GM23338 (cell line): ENCODE measurements around the gene FARP1. TPM values are rescaled to one million over a fixed set of nuclear protein-coding genes. Genes with fewer than 3 reads are reported as not detected.

Source experiments
- ATAC-seq: fragments of 200-7000 bp; cut with Tn5 transposase; 3 replicates; pipeline ENCODE4 v1.9.1; 2020
- DNase-seq: peaks from one replicate; pipeline ENCODE4 v3.0.0-alpha.2; 2015; ENCODE audit warnings: low spot score
- H2AFZ ChIP-seq: fragments of 200-600 bp; sonication (generic); 2 replicates; pipeline ENCODE4 v1.8.0; 2016; ENCODE audit warnings: antibody characterized with exemption, mild to moderate bottlenecking, moderate library complexity
- H3F3A ChIP-seq: fragments of 200-600 bp; sonication (generic); replicated peaks from 2 replicates; pipeline ENCODE4 v1.8.0; 2017; ENCODE audit warnings: antibody characterized with exemption, mixed run types, low read depth
- H3K27ac ChIP-seq: fragments of 200-600 bp; sonication (generic); 2 replicates; pipeline ENCODE4 v1.6.1; 2016; ENCODE audit warnings: low read depth
- H3K27me3 ChIP-seq: fragments of 200-600 bp; sonication (generic); 2 replicates; pipeline ENCODE4 v1.8.0; 2016; ENCODE audit warnings: mild to moderate bottlenecking, mixed run types, moderate library complexity; ENCODE audit not compliant: insufficient read depth
- H3K36me3 ChIP-seq: fragments of 200-600 bp; sonication (generic); 2 replicates; pipeline ENCODE4 v1.8.0; 2016; ENCODE audit warnings: mild to moderate bottlenecking; ENCODE audit not compliant: insufficient read depth
- H3K4me1 ChIP-seq: fragments of 200-600 bp; sonication (generic); 2 replicates; pipeline ENCODE4 v1.8.0; 2016; ENCODE audit warnings: mild to moderate bottlenecking, moderate library complexity; ENCODE audit not compliant: insufficient read depth
- H3K4me2 ChIP-seq: fragments of 200-600 bp; sonication (generic); 2 replicates; pipeline ENCODE4 v1.7.1; 2017; ENCODE audit warnings: mixed run types
- H3K4me3 ChIP-seq: fragments of 200-600 bp; sonication (generic); 2 replicates; pipeline ENCODE4 v1.6.1; 2016; ENCODE audit warnings: mixed run types
- H3K79me2 ChIP-seq: fragments of 200-600 bp; sonication (generic); replicated peaks from 2 replicates; pipeline ENCODE4 v1.8.0; 2017; ENCODE audit warnings: mild to moderate bottlenecking; ENCODE audit not compliant: insufficient read depth
- H3K9me2 ChIP-seq: fragments of 200-600 bp; sonication (generic); 2 replicates; pipeline ENCODE4 v1.8.0; 2017; ENCODE audit not compliant: insufficient read depth
- H4K20me1 ChIP-seq: fragments of 200-600 bp; sonication (generic); replicated peaks from 2 replicates; pipeline ENCODE4 v1.8.0; 2017; ENCODE audit warnings: mild to moderate bottlenecking; ENCODE audit not compliant: insufficient read depth
- H3K27ac Mint-ChIP-seq: 2 replicates; pipeline ENCODE4 v1.8.0; 2020; ENCODE audit warnings: inconsistent platforms, mild to moderate bottlenecking, moderate library complexity, mixed read lengths
- H3K27me3 Mint-ChIP-seq: 3 replicates; pipeline ENCODE4 v1.8.0; 2022; ENCODE audit warnings: low read depth, mild to moderate bottlenecking, moderate library complexity, mixed read lengths, inconsistent platforms; ENCODE audit not compliant: insufficient read depth, poor library complexity
- H3K36me3 Mint-ChIP-seq: 3 replicates; pipeline ENCODE4 v1.8.0; 2021; ENCODE audit warnings: low read depth, mild to moderate bottlenecking, inconsistent platforms, moderate library complexity, mixed read lengths
- H3K4me1 Mint-ChIP-seq: 3 replicates; pipeline ENCODE4 v1.8.0; 2020; ENCODE audit warnings: mild to moderate bottlenecking, inconsistent platforms, mixed read lengths
- H3K4me3 Mint-ChIP-seq: 3 replicates; pipeline ENCODE4 v1.8.0; 2021; ENCODE audit warnings: moderate library complexity, mild to moderate bottlenecking, inconsistent platforms, mixed read lengths
- H3K9me3 Mint-ChIP-seq: 3 replicates; pipeline ENCODE4 v1.8.0; 2020; ENCODE audit warnings: moderate library complexity, mild to moderate bottlenecking, inconsistent platforms, mixed read lengths
- CREB1 ChIP-seq: fragments of 250-450 bp; sonication (Bioruptor Pico); IDR thresholded peaks from 2 replicates; pipeline ENCODE4 v1.5.0; 2020; ENCODE audit warnings: low read depth, mild to moderate bottlenecking, moderate library complexity
- CTCF ChIP-seq, 2 experiments: fragments of 200-600 bp in 1 of 2; sonication (generic) in 1 of 2; conservative IDR thresholded peaks; 2 replicates each; pipeline versions ENCODE4 v1.5.1 to v1.6.1; 2016 to 2017; ENCODE audit warnings: antibody characterized with exemption in 2 of 2, low read depth in 2 of 2, mild to moderate bottlenecking in 2 of 2, moderate library complexity in 1 of 2
- ETS1 ChIP-seq: IDR thresholded peaks from 2 replicates; pipeline ENCODE4 v1.6.1; 2016; ENCODE audit warnings: antibody characterized with exemption
- EZH2 ChIP-seq: fragments of 200-600 bp; sonication (generic); IDR thresholded peaks from one replicate; pipeline ENCODE4 v1.8.0; 2017; ENCODE audit warnings: antibody characterized with exemption, mild to moderate bottlenecking, low read depth; ENCODE audit not compliant: unreplicated experiment
- EZH2phosphoT487 ChIP-seq: fragments of 200-600 bp; sonication (generic); IDR thresholded peaks from one replicate; pipeline ENCODE4 v1.8.1; 2018; ENCODE audit warnings: antibody characterized with exemption; ENCODE audit not compliant: unreplicated experiment
- JUNB ChIP-seq: IDR thresholded peaks from one replicate; pipeline ENCODE4 v1.6.1; 2016; ENCODE audit warnings: antibody characterized with exemption; ENCODE audit not compliant: unreplicated experiment
- REST ChIP-seq: IDR thresholded peaks from one replicate; pipeline ENCODE4 v1.6.1; 2018; ENCODE audit warnings: antibody characterized with exemption; ENCODE audit not compliant: unreplicated experiment
- STAT1 ChIP-seq: IDR thresholded peaks from one replicate; pipeline ENCODE4 v1.6.1; 2016; ENCODE audit warnings: antibody characterized with exemption; ENCODE audit not compliant: unreplicated experiment
- ZNF331 ChIP-seq: fragments of 250-450 bp; sonication (Bioruptor Pico); IDR thresholded peaks from 2 replicates; pipeline ENCODE4 v1.5.0; 2020; ENCODE audit warnings: low read depth, mild to moderate bottlenecking, moderate library complexity
- polyA plus RNA-seq: library from polyadenylated mRNA; unstranded; fragments of >200 nt; fragmentation: Nextera tagmentation; extraction: Ambion mirVana; gene quantifications from 2 replicates; pipeline ENCODE4 v1.2.1, GENCODE V29; 2016
- total RNA-seq: library from RNA; depleted of rRNA; stranded (reverse); fragments of >200 nt; shearing (Covaris generic); gene quantifications from 2 replicates; pipeline ENCODE4 v1.2.3, GENCODE V29; 2014

FARP1 gene
- total and polyA plus RNA-seq, 2 experiments from 2014 or later: 53.6 to 82.5 TPM

GRCh38 chr13:98454389-98454881, 311.5 kb downstream of the FARP1 start (continued):
- no peak for TF ChIP-seq CTCF (conservative IDR thresholded peaks at IDR 0.05; ENCODE audit: low read depth in 2 of 2)
- TF ChIP-seq ETS1: no peak
- TF ChIP-seq EZH2: no peak
- no peak for TF ChIP-seq CREB1
- TF ChIP-seq STAT1: no peak

- Mint-ChIP-seq H3K4me3 (no peak overlapping the region), H3K27me3 (peaks cover 12% of the 10 kb centered on the region), H3K9me3 (no peaks in the 10 kb centered on the region; the same call in 2 of the 3 replicates), H3K27ac (no peak overlapping the region), H3K36me3 (peaks cover 72% of the 10 kb centered on the region), H3K4me1 (peaks cover 9% of the 10 kb centered on the region)
- Histone ChIP-seq H3F3A (no peaks in the 10 kb centered on the region), H3K27ac (no peak overlapping the region), H3K36me3 (peaks cover 10% of the 10 kb centered on the region), H3K4me3 (no peak overlapping the region), H4K20me1 (peaks cover 5% of the 10 kb centered on the region), H3K79me2 (peaks cover 5% of the 10 kb centered on the region; the same call in 1 of the 2 replicates), H2AFZ (no peak overlapping the region), H3K9me2 (no peaks in the 10 kb centered on the region), H3K4me2 (no peak overlapping the region), H3K4me1 (peaks cover 8% of the 10 kb centered on the region), H3K27me3 (no peaks in the 10 kb centered on the region)
- ATAC-seq (no peak), DNase-seq (no peak)
- TF ChIP-seq JUNB: no peak
- no peak for TF ChIP-seq ETS1
- no peak for TF ChIP-seq CTCF (conservative IDR thresholded peaks at IDR 0.05; ENCODE audit: low read depth in 2 of 2)
- no peak for TF ChIP-seq STAT1
- TF ChIP-seq EZH2phosphoT487: no peak
- no peak for TF ChIP-seq REST
- no peak for TF ChIP-seq EZH2
- TF ChIP-seq ZNF331 (CRISPR knock-in tag): no peak
Observed at GRCh38 chr13:98456413-98456845, 313.5 kb downstream of the FARP1 start.
